HepG2 (cell line): ENCODE measurements around the gene DOCK9. TPM values are rescaled to one million over a fixed set of nuclear protein-coding genes. Genes with fewer than 3 reads are reported as not detected.

ENCODE experiments used
- ARID3A ChIP-seq: IDR thresholded peaks from 2 replicates; pipeline ENCODE4 v1.6.1; 2012; ENCODE audit warnings: low read depth, low read length, improper control_type of control experiment
- CBX5 ChIP-seq: sonication (generic); formaldehyde crosslinking; IDR thresholded peaks from 2 replicates; pipeline ENCODE4 v1.4.0; 2020; ENCODE audit warnings: missing genetic modification reagents, borderline replicate concordance
- MLXIP ChIP-seq: sonication (generic); formaldehyde crosslinking; IDR thresholded peaks from 2 replicates; pipeline ENCODE4 v1.9.0; 2021; ENCODE audit warnings: missing genetic modification reagents, borderline replicate concordance
- RAD21 ChIP-seq: fragments of 450-650 bp; formaldehyde crosslinking; IDR thresholded peaks from 2 replicates; pipeline ENCODE4 v1.5.0; 2020; ENCODE audit warnings: mild to moderate bottlenecking
- TERF1 ChIP-seq: sonication (generic); formaldehyde crosslinking; IDR thresholded peaks from 2 replicates; pipeline ENCODE4 v1.8.0; 2022; ENCODE audit warnings: mild to moderate bottlenecking, missing genetic modification reagents, moderate library complexity
- ZBTB42 ChIP-seq: sonication (generic); formaldehyde crosslinking; IDR thresholded peaks from 2 replicates; pipeline ENCODE4 v1.5.0; 2020; ENCODE audit warnings: mild to moderate bottlenecking, missing genetic modification reagents
- ZNF251 ChIP-seq: sonication (generic); formaldehyde crosslinking; IDR thresholded peaks from 2 replicates; pipeline ENCODE4 v1.9.0; 2021; ENCODE audit warnings: mild to moderate bottlenecking, missing genetic modification reagents
- ZNF263 ChIP-seq: sonication (generic); formaldehyde crosslinking; IDR thresholded peaks from 2 replicates; pipeline ENCODE4 v1.4.0; 2020; ENCODE audit warnings: missing genetic modification reagents
- ZNF549 ChIP-seq: sonication (generic); formaldehyde crosslinking; IDR thresholded peaks from 2 replicates; pipeline ENCODE4 v1.5.0; 2020; ENCODE audit warnings: missing genetic modification reagents
- ZNF562 ChIP-seq: sonication (generic); formaldehyde crosslinking; IDR thresholded peaks from 2 replicates; pipeline ENCODE4 v1.8.0; 2022; ENCODE audit warnings: missing genetic modification reagents, borderline replicate concordance
- polyA plus RNA-seq, 8 experiments: library from polyadenylated mRNA; depleted of rRNA in 3 of 8; stranded (reverse) in 7 of 8; unstranded in 1 of 8; fragments of >200 nt; fragmentation: Illumina TruSeq in 4 of 8; extraction: Trizol in 4 of 8; gene quantifications; 2 replicates each; pipeline versions ENCODE4 v1.2.1 to v1.2.3, GENCODE V29; 2011 to 2016; ENCODE audit warnings: low read depth in 4 of 8, missing spikeins in 1 of 8, mixed read lengths in 1 of 8; ENCODE audit not compliant: insufficient read depth in 1 of 8
- total RNA-seq, 5 experiments: library from RNA; depleted of rRNA; stranded (reverse); fragments of >200 nt; fragmentation: Illumina TruSeq; extraction: Trizol; gene quantifications; 2 replicates each; pipeline ENCODE4 v1.2.3, GENCODE V29; 2016; ENCODE audit warnings: low read depth in 1 of 5

The DOCK9 gene
- total and polyA plus RNA-seq, 2 of the 13 experiments (the other 11 are each of a cell fraction or from before 2014, with no cell fraction given): 0.44 to 0.97 TPM

DNA sequence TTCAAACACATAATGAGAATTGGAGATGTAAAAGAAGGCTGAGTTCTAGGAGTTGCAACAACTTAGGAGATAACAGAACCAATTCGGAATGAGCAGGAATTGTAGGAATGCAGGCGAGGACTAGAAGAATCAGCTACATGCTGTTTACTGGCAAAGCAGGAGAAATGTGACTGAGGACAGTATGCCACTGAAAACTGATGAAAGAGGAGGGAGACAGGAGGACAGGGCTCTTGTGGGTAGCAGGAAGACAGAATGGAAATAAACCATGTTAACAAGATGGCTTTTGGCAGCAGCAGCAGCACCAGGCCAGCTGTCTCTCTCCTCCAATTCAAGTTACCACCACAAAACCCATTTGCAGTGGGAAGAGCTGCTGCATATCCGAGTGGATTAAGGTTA lies 134.4 kb downstream of the DOCK9 start (continued):
- TF ChIP-seq MLXIP (CRISPR knock-in tag) (no peak), ZNF263 (CRISPR knock-in tag) (no peak), CBX5 (no peak), ZNF549 (CRISPR knock-in tag) (no peak), ZNF562 (no peak), RAD21 (CRISPR knock-in tag) (no peak), ZBTB42 (CRISPR knock-in tag) (no peak), TERF1 (CRISPR knock-in tag) (no peak), ARID3A (no peak), ZNF251 (no peak)
